KOPT-K1 (cell line): ENCODE measurements around the gene SLC1A1.

ENCODE experiments used
- H3K27ac ChIP-seq: fragments of 200-600 bp; sonication (generic); 2 replicates; pipeline ENCODE4 v1.5.1; 2016; ENCODE audit warnings: antibody characterized with exemption, mild to moderate bottlenecking, low read depth, low read length; ENCODE audit not compliant: poor library complexity, severe bottlenecking
- H3K36me3 ChIP-seq: fragments of 200-600 bp; sonication (generic); 2 replicates; pipeline ENCODE4 v1.5.1; 2017; ENCODE audit warnings: antibody characterized with exemption, mild to moderate bottlenecking, low read length, moderate library complexity; ENCODE audit not compliant: insufficient read depth
- H3K9me3 ChIP-seq: fragments of 200-600 bp; sonication (generic); 2 replicates; pipeline ENCODE4 v1.5.1; 2017; ENCODE audit warnings: antibody characterized with exemption, low read length, mild to moderate bottlenecking; ENCODE audit not compliant: insufficient read depth, poor library complexity, severe bottlenecking

The SLC1A1 gene

DNA sequence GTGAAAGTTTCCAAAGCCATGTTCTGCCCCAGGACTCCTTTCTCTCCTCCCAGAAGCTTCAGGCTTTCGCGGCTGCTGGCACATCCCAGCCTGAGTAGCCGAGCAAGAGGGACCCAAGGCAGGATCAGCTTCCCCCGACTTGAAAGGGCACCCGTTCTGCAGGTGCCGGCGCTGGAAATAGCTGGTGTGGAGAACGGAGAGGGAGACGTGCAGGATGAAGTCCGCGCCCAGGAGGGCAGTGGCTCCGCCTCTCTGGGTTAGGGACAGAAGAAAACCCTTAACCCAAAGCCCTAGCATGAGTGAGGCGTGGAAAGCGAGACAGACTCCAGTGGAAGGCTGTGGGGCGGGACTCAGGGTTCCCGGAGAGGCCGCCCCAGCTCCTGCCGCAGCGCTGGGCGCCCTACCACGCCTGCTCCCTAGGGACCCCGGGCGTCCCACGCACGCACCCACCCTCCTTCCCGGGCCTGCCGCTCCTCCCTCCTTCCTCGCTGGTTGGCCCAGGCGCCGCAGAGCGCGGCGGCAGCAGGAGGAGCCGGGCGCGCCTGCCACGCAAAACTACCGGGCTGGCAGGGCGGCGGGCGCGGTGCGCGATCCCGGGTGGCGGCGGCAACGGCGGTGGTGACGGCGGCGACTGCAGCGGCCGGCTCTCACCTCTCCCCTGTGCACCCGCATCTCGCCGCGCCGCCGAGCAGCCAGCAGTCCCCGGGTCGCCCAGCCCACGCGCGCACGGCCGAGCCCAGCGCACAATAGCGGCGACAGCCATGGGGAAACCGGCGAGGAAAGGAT is at the start of gene SLC1A1:
Gene SLC1A1, plus strand, starts transcription at position 550 of the 786 bp plus-strand sequence. Its CDS starts 212 bp downstream, at position 762.
- no peaks in the 10 kb centered on the region for H3K36me3 ChIP-seq
- no peaks in the 10 kb centered on the region for H3K9me3 ChIP-seq
- H3K27ac ChIP-seq, result no peak within 1 kb of the TSS

DNA sequence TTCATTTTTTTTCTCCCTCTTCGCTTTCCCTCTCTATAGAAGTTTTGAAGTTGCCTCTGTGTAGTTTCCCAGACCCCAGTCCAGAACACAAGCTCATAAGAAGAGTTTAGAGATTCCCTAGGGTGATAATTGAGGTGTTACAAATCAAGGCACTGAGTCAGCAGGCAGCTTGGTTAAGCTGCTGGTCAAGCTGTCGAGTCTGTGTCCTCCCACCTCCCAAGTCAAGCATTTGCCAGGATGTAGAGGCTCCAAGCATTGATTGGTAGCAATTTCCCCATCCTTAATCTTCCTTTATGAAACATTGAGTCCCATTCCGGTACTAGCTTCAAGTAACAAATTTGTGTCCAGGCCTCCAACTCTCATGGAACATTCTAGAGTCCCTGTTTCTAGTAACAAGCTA is 47.5 kb upstream of the SLC1A1 start:
- peaks cover 6% of the 10 kb centered on the region for H3K9me3 ChIP-seq
- no peaks in the 10 kb centered on the region for H3K36me3 ChIP-seq
- no peak overlapping the region for H3K27ac ChIP-seq

DNA sequence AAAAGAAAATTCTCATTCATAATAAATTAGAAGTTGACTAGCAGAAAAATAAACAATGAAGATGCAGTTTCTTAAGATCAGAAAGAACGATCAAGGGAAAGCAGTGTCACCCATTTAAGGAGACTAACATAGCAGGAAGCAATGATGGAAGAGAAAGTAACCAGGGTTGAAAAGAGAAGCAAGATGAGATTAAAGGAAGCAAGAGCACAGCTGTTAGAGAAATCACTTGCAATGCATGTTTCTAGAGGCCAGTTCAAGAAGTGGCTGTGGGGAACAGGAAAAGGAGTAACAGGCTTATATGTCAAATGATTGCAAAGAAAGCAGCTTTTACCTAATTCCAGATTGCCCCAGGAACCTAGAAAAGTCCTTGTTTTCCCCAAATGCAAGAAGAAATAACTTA is 46.8 kb upstream of the SLC1A1 start:
- no peaks in the 10 kb centered on the region for H3K36me3 ChIP-seq
- peaks cover 6% of the 10 kb centered on the region for H3K9me3 ChIP-seq
- H3K27ac ChIP-seq, result no peak overlapping the region

DNA sequence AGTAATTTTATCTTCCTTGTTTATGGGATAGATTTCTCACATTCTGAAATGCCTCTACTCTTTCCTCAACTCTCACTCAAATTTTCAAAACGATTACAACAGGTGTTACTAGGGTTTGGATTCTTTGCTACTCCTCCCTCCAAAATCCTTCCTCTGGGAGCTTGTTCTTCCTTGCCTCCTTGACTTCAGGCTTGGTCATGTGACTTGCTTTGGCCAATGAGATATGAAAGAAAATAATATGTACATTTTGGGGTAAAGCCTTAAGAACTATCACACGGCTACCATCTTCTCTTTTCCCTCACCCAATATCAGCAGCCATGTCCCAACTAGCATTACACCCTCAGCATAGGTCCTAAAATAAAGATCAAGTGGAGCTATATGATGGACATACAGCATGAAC is 28.8 kb upstream of the SLC1A1 start:
- Histone ChIP-seq H3K27ac (no peak overlapping the region), H3K9me3 (no peaks in the 10 kb centered on the region), H3K36me3 (no peaks in the 10 kb centered on the region)

DNA sequence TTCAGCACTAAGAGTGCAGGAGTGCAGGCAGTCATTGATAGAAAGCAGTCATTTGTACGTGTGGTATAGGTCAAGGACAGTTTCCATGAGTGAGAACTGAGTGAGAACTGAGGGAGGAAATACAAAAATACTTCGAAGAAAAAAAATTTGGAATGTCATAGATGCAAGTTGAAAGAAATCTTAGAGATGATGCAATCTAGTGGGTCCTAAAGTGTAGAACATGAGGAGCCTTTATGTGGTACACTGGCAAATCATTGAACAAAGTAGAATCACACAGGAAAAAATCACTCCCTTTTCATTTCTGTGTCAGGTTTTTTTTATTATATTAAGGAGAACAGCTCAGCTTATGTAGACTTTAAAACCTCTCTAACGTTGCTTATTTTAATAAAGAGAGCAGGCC is 26.4 kb upstream of the SLC1A1 start:
- no peaks in the 10 kb centered on the region for H3K36me3 ChIP-seq
- H3K27ac ChIP-seq, result no peak overlapping the region
- no peaks in the 10 kb centered on the region for H3K9me3 ChIP-seq

DNA sequence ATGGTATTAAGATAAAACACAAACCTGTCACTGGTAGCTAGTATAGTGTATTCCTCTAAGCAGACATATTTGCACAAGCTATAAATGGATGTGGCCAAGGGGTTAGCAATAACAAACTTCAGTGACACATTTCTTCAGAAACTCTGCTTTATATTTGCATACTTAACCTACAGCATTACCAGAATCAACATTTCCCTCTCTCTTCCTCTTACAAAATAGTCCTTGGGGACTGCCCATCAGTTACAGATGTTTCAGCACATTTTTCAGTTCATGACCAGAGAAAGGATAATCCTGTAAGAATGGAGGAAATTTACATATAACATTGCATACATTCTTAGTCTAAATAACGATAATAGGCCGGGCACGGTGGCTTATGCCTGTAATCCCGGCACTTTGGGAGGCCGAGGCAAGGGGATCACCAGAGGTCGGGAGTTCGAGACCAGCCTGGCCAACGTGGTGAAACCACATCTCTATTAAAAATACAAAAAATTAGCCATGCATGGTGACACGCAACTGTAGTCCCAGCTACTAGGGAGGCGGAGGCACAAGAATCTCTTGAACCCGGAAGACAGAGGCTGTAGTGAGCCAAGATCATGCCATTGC is 25.3 kb upstream of the SLC1A1 start:
- H3K36me3 ChIP-seq, result no peaks in the 10 kb centered on the region
- H3K27ac ChIP-seq, result no peak overlapping the region
- H3K9me3 ChIP-seq, result no peaks in the 10 kb centered on the region

DNA sequence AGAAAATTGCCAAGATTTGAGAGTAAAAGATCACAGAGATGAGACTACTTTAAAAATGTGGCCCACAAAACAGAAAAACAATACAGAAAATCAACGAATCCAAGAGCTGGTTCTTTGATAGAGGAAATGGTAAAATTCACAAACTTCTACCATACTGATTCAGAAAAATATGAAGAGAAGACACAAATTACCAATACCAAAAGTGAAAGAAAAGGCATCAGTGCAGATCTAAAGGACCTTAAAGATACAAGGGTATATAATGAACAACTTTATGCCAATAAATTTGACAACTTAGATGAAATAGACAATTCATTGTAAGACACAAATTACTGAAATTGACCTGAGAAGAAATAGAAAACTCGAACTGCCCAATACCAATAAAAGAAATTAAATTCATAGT is 24.4 kb upstream of the SLC1A1 start:
- no peaks in the 10 kb centered on the region for H3K36me3 ChIP-seq

DNA sequence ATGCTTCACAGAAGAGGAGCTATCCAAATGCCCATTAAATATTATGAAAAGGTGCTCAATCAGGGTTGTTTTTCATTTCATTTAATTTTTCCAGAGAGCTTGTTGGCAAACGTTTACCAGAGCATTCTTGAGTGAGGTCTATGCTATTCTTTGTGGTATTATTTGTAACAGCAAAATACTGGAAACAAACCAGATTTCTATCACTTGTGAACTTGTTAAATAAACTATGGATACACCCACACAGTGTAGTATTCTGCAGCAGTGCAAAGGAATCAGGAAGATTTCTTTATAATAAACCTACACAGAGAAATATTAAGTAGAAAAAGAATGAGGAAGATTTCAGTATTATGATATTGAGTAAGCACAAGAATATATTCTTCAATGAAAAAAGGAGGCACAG is 15.0 kb upstream of the SLC1A1 start:
- no peaks in the 10 kb centered on the region for H3K9me3 ChIP-seq
- no peak overlapping the region for H3K27ac ChIP-seq
- no peaks in the 10 kb centered on the region for H3K36me3 ChIP-seq

More for the DNA sequence above, 24.4 kb upstream of the SLC1A1 start:
- H3K9me3 ChIP-seq, result no peaks in the 10 kb centered on the region
- no peak overlapping the region for H3K27ac ChIP-seq

DNA sequence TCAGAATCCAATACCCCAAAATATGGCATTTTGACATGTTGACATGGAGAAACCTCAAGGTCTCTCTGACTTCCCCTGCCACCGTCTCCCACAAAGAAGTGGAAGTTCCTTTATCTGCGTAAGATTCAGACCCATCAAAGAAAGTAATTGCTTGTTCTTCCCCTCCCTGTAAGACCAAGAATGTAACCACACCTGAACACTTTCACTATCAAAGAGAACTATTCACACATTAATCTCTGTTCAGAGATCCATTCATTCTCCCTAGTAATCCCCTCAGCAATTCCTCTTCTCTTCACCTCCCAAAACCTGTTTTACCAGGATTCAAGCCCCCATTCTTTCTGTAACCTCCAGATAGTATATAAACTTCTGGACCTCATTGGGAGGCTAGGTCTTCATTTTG is 4.1 kb upstream of the SLC1A1 start:
- Histone ChIP-seq H3K27ac (no peak overlapping the region), H3K9me3 (no peaks in the 10 kb centered on the region)

DNA sequence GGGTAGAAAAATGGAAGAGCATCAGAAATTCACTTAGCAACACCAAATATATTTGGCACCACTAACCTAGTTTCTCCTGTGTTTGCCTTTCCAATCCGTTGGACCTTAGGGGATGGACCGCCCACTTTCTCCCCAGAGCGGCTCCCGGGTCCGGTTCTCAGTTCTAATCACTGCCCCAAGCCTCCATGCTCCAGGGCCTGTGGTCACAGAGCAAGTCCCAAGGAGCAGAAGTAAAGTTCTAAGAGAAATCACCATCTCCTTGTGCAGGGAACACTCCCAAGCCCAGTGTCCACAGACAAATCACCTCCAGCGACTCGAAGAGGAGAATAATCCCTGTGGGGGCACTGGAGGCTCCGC is 728 bp upstream of the SLC1A1 start:
- Histone ChIP-seq H3K36me3 (no peaks in the 10 kb centered on the region), H3K27ac (no peak overlapping the region), H3K9me3 (no peaks in the 10 kb centered on the region)

More for the DNA sequence above, 4.1 kb upstream of the SLC1A1 start:
- no peaks in the 10 kb centered on the region for H3K36me3 ChIP-seq

DNA sequence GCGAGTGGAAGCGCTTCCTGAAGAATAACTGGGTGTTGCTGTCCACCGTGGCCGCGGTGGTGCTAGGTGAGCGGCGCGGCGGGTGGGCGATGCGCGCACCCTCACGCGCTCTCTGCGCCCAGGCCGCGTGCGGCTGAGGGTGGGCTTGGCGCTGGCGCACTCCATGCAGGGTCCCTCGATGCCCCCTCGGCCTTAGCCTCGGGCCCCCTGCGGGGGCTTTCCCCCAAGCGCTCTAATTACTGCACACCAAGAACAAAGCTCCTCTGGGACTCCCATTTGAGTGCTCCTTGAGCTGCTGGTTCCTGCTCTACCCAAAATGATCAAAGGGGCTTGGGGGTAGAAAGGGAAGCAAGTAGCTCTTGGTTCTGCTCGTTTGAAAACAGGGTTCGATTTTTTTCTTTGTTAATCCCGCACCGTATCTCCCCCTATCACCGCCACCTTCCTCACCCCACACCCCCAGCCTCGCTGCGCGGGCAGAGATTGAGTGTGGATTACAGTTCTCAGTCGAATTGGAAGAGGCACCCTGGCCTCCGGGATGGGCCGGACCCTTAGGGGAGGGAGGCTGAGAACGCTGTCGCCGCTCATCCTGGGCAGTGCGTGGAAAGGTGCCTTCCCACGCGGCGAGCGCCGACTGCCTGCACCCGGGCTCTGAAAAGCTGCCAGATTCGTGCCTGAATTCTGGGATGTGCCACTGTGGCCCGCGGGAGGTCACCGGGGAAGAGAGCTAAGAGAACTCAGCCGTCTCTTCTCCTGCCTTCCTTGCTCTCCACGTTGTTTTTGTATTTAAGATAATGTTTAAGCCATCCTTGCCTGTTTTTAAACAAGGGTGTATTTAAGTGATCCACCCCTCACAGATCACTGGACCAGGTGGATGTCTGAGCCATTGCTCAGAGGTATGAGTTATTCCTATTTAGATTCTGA is 697 bp downstream of the SLC1A1 start:
- H3K9me3 ChIP-seq, result no peaks in the 10 kb centered on the region
- no peak overlapping the region for H3K27ac ChIP-seq

DNA sequence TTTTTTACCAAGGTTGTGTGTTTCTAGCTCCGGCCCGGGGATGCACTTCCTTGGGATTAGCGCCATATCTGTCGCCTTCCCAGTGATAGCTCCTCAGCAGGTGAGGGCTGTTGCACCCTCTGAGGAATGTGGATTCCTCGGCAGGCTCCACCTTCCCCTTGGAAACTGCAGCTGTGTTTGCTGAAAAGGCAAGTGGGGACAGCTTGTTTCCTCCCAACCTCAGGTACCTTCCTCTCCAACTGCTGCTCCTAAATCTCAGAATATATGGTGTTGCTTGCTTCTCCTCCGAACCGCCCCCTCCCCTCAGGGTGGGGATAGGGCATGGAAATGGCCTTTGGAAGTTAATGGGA is 1.3 kb downstream of the SLC1A1 start:
- H3K9me3 ChIP-seq, result no peaks in the 10 kb centered on the region
- no peaks in the 10 kb centered on the region for H3K36me3 ChIP-seq
- no peak overlapping the region for H3K27ac ChIP-seq

More for the DNA sequence above, 697 bp downstream of the SLC1A1 start:
- no peaks in the 10 kb centered on the region for H3K36me3 ChIP-seq

DNA sequence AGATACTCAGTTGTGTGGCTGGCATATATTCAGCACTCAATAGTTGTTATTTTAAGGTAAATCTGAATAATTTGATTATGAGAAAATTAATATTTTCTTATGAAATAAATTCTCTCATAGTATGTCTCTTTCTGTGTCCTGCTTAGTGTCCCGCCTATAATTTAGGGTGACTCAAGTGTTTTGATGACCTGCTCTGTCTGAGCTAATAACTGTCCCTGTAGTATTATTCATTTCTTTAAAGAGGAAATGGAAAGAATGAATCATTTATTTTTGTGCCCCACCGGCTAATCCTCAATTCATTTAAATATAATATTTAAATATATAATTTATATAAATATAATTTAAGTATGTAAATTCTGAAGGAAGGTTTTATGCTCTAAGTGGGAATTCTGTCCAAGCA is 4.1 kb downstream of the SLC1A1 start:
- no peak overlapping the region for H3K27ac ChIP-seq

DNA sequence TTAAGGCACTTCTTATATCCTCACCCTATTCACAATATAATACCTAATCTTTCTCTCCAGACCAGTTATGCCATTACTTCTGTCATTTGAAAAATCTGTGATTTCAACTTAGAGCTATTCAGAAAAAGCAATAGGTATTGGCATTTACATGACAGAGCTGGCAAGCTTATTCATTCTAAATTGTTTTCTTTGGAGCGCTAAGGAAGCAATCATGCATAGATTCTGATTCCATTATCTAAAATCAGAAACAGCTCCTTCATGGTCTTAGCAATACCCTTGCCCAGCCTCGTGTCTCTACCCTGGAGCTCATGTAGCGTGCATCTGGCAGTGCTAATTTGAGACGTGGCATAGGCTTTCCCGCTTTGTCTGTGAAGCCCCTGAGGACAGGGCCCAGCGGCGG is 4.5 kb downstream of the SLC1A1 start:
- H3K9me3 ChIP-seq, result no peaks in the 10 kb centered on the region
- H3K27ac ChIP-seq, result no peak overlapping the region
- H3K36me3 ChIP-seq, result no peaks in the 10 kb centered on the region

More for the DNA sequence above, 4.1 kb downstream of the SLC1A1 start:
- Histone ChIP-seq H3K36me3 (no peaks in the 10 kb centered on the region), H3K9me3 (no peaks in the 10 kb centered on the region)

DNA sequence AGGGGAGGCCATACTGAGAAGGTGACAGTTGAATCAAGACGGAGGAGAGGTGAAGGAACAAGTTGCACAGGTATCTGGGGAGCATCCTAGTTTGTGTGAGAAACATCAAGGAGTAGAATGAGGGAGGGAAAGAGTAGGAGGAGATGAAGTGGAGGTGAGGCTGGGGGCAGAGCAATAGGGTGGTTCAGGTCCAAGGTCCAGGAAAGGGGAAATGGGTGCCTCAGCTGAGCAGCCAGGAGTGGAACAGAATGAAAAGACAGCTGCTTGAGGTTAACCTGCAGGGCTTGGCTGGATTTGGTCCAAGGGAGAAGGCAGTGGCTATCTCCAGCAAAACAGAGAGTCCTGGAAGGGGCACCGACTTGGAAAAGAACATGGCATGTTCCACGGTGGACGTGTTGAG is 5.3 kb downstream of the SLC1A1 start:
- H3K9me3 ChIP-seq, result no peaks in the 10 kb centered on the region
- H3K27ac ChIP-seq, result no peak overlapping the region
- H3K36me3 ChIP-seq, result no peaks in the 10 kb centered on the region
